HG03196 (cell line): Measurements from ENCODE around the gene PTGDR2.

Experiments
- ATAC-seq: cut with Tn5 transposase; IDR thresholded peaks from one replicate; pipeline ENCODE4 v1.9.1; 2021; ENCODE audit not compliant: unreplicated experiment

PTGDR2 gene

DNA sequence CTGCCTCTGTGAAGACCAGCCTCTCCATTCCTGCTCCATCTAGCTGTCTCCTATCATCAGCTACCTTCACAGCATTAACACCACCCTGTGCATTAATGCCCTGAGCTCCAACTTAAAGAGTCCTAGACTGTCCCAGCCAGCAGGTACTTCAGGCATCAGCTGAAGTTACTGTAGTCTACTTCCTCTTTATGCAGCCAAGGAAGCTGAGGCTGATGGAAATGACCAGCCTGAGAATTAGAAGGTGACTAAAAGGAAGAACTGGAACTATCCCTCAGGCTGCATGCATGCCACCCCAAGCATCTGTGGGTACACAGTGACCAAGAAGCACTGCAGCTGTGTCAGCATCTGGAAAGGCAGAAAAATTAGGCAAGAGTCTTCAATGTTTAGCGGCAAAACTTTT, 42.4 kb downstream of the PTGDR2 start:
- no peak for ATAC-seq

DNA sequence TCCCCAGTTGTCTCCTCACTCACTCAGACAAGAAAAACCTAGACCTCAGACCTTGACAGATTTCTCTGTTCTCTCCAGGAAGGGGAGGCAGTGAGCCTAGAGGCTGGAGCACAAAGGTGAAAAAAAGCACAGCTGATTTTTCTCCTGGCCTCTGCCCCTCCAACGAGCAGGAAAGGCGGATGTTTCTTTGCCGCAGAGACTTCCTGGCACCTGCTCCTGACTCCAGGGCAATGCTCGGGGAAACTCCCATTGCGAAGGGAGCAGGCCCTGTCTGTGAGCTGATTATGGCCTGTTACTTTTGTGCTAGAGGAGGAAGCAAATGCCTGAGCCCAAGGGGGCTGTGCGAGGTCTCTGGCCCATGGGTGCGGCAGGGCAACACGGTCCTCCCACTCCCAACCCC, 45.2 kb downstream of the PTGDR2 start:
- ATAC-seq, result no peak

DNA sequence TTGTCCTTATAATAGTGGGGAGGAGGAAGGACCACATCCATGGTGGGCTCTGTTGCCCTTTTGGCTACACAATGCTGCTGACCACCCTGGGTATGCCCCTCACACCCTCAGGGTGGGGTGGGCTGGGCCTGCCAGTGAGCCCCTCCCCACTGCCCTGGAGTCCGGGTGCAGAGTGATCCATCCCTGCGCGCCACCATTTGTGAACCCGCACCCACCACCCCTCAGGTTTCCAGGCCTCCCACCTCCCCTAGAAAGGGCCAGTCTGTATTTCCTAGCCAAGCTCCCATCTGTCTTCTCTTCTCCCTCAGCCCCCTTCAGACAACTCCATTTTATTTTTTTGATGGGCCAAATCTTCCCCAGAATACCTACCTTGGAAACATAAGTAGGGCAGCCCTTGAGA, 45.6 kb downstream of the PTGDR2 start:
- ATAC-seq, result no peak

DNA sequence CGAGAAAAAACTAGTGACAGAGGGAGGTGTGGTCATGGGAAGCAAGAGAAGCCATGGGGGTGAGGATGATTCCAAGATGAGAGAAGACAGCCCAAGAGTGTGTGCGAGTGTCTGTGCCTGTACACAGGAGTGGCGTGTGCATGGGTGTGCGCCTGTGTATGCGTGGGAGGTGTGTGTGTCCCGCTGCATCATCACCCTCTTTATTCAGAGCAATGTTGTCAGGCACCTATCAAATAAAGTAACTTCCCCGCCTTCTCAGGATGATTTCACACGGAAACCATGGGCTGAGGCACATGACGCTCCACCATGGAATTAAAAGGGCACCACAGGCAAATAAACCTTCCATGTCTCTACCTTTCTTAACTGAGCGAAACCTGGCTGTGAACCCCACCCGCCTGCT, 46.1 kb downstream of the PTGDR2 start:
- ATAC-seq, result no peak

DNA sequence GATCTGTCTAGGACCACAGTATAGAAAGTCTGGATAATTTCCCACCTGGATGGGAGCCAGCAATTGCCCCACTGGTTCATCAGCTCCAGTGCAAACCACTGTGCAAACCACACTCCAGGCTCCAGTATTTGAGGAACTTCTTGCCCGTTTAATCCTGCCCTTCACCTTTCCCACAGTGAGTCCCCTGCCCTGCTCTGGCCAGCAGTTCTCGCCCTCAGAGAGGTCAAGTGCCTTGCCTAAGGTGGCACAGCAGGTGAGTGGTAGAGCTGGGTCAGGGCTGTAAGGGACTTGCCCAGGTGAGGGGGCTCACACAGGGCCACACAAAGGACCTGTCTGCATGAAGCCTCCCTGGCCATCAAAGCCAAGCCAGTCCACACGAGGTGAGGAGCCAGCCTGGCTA, 46.5 kb downstream of the PTGDR2 start:
- ATAC-seq, result no peak

DNA sequence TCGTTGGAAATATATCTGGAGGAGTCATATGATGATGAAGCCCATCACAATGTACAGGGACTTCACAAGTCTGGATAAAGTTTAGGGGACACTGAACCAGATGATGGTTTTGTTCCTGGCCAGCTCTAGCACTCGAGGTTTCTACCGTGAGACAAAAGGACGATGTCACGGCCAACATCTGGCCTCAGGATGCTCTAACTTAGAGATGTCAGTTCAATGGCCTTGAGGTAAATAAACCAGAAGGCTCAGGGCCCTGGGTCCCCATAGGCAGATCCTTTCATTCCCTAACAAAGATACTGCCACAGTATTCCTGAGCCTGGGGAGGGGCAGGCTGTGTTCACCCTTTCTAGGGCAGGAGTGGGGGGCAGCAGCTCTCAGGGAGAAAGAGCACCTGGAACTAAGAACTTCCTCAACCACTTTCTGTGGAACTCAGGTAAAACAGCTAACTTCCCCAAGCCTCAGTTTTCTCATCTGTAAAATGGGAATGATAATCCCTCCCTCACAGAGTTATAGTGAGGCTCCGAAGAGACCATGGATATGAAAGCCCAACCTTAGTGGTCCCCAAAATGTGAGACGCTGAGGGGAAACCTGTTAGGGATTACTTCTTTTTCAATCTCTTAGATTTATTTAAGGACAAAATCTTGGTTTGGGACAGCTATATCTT, 52.3 kb downstream of the PTGDR2 start:
- ATAC-seq, result no peak

DNA sequence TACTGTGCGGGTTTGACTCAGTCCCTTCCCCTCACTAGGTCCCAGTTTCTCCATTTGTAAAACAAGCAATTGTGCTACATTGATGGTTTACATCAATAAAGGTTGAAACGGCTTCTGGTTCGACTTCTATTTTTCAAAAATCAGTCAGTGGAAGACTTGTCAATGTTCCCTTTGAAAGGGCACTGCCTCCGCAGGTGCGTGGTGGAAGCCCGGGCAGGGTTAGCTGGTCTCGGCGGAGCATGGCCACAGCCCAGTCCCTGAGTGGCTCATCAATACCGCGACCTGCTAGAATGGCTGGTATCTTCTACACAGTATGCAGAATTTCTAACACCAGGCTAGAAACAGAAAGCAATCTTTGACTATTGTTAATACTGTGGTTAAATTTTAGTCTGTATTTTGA, 54.6 kb downstream of the PTGDR2 start:
- ATAC-seq, result no peak
